ENCODE results near the gene AP2A2. TPM values are rescaled to one million over a fixed set of nuclear protein-coding genes. Genes with fewer than 3 reads are reported as not detected.

Gene AP2A2
- total RNA-seq, 1 donor from 2014 or later = 92.0 TPM

DNA sequence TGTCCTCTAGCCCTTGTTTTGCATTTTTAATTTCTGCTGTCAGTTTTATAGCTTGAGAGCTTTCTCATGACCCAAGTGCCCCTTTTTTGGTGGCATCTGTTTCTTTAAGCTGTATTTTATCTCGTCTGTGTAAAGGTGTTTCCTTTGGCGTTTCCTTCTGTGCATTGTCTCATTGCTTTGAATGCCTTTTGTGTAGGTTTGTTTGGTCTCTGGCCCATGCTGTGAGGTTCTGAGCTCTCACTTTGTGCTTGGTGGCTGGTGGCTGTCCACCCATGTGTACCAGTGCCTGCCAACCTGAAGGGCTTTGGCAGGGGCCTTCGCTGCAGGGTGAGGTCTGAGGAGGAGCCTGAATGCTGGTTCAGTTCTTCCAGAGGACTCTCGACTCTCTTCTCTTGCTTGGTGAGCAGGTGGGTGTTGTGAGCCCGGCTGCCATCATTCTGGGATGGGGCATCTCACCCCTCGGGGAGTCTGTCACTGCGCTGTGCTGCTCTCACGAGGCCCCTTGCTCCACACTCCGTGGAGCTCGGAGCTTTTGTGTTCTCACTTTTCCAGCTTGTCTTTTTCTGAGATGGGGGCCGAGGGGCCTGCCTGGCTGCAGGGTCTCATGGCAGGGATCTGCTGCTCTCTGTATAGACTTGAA is 14.9 kb downstream of the AP2A2 start:
- intact Hi-C loops (cut with DNase I) = no loop called here
- H3K4me3 ChIP-seq = no peak overlapping the region
- H3K9me3 ChIP-seq = no peaks in the 10 kb centered on the region
- peak overlapping the region; percentile 11 for H3K27ac ChIP-seq
- TF ChIP-seq, protein P1, sequence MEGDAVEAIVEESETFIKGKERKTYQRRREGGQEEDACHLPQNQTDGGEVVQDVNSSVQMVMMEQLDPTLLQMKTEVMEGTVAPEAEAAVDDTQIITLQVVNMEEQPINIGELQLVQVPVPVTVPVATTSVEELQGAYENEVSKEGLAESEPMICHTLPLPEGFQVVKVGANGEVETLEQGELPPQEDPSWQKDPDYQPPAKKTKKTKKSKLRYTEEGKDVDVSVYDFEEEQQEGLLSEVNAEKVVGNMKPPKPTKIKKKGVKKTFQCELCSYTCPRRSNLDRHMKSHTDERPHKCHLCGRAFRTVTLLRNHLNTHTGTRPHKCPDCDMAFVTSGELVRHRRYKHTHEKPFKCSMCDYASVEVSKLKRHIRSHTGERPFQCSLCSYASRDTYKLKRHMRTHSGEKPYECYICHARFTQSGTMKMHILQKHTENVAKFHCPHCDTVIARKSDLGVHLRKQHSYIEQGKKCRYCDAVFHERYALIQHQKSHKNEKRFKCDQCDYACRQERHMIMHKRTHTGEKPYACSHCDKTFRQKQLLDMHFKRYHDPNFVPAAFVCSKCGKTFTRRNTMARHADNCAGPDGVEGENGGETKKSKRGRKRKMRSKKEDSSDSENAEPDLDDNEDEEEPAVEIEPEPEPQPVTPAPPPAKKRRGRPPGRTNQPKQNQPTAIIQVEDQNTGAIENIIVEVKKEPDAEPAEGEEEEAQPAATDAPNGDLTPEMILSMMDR (IDR thresholded peaks at IDR 0.05) = no peak
- H3K27me3 ChIP-seq = no peaks in the 10 kb centered on the region
- peaks cover 7% of the 10 kb centered on the region for H3K36me3 ChIP-seq
- ATAC-seq (peak; percentile 53), DNase-seq (no peak)
- peaks cover 51% of the 10 kb centered on the region for H3K4me1 ChIP-seq

DNA sequence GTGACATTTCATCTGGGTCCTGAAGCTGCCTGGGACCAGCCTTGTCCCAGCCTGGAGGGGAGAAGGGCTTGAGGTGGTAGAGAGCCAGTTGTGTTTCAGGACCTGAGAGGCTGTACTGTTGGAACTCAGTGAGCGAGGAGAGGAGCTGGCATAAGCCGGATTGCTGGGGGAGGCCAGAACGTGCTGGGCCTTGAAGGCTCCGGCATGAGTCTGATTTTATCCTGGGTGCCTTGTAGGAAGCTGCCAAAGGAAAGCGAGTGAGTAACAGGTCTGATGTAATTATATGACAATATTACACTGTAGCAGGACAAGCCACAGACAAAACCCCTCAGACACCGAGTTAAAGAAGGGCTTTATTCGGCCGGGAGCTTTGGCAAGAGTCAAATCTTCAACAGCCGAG is 17.2 kb downstream of the AP2A2 start:
- Histone ChIP-seq H3K4me1 (peaks cover 42% of the 10 kb centered on the region), H3K4me3 (no peak overlapping the region), H3K9me3 (no peaks in the 10 kb centered on the region), H3K27me3 (no peaks in the 10 kb centered on the region), H3K36me3 (peaks cover 17% of the 10 kb centered on the region), H3K27ac (no peak overlapping the region)
- intact Hi-C loops (cut with DNase I) = no loop called here
- DNase-seq (no peak), ATAC-seq (peak; percentile 58)
- TF ChIP-seq, protein P1 (IDR thresholded peaks at IDR 0.05) = no peak

DNA sequence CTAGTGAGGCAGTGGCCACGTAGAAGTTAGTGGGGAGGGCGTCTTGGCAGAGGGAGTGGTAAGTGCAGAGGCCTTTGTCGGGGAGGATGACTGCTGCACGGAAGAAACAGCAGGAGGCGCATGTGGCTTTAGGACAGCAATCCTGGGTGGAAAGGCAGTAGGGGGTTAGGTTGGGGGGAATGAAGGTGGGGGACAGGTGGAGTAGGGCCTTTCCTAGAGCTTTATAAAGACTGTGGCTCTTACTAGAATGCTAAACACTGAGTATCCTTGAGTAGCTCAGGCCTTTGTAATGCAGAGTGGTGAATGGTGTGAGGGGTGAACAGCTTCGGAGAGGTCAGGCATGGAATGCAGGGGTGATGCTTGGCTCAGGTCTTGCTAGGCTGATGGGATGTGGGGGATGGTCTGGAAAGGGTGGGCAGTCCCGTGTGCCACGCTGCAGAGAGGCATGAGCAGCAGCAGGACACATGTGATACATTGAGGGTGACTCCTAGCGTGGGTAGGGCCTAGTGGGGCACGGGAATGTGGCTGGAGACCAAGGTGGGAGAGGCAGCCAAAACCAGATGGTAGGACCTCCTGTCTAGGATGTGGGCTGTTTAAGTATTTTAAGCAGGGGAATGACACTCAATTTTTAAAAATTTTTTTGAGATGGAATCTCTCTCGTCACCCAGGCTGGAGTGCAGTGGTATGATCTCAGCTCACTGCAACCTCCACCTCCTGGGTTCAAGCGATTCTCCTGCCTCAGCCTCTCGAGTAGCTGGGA is 19.2 kb downstream of the AP2A2 start:
- Histone ChIP-seq H3K27ac (no peak overlapping the region), H3K27me3 (no peaks in the 10 kb centered on the region), H3K4me3 (no peak overlapping the region), H3K9me3 (no peaks in the 10 kb centered on the region), H3K36me3 (peaks cover 17% of the 10 kb centered on the region), H3K4me1 (peaks cover 38% of the 10 kb centered on the region)
- intact Hi-C loops (cut with DNase I) = no loop called here
- peak; percentile 48 for ATAC-seq
- no peak for DNase-seq
- TF ChIP-seq, protein P1 (IDR thresholded peaks at IDR 0.05) = no peak

DNA sequence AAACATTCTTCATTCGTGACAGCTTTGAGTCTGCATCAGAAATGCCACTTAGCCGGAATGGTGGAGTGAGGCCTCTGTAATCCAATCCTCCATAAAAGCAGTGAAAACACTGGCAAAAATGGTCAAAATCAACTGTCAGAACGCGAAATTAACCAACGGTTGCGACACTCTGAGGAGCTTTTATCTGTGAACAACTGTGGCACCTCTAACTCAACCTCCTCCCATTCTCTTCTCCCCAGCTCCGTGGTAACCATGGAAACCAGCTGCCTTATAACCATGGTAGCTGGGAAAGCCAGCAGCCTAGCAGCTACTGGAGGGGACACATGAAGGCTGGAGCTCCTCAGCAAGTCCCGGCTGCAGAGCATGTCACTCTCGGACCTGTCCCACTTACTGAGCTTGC is 20.3 kb downstream of the AP2A2 start:
- H3K4me3 ChIP-seq = no peak overlapping the region
- intact Hi-C loops (cut with DNase I) = no loop called here
- H3K27ac ChIP-seq = no peak overlapping the region
- DNase-seq = no peak
- TF ChIP-seq, protein P1 (IDR thresholded peaks at IDR 0.05) = no peak
- H3K27me3 ChIP-seq = no peaks in the 10 kb centered on the region
- no peaks in the 10 kb centered on the region for H3K9me3 ChIP-seq
- H3K4me1 ChIP-seq = peaks cover 28% of the 10 kb centered on the region
- H3K36me3 ChIP-seq = peaks cover 17% of the 10 kb centered on the region
- ATAC-seq = no peak

DNA sequence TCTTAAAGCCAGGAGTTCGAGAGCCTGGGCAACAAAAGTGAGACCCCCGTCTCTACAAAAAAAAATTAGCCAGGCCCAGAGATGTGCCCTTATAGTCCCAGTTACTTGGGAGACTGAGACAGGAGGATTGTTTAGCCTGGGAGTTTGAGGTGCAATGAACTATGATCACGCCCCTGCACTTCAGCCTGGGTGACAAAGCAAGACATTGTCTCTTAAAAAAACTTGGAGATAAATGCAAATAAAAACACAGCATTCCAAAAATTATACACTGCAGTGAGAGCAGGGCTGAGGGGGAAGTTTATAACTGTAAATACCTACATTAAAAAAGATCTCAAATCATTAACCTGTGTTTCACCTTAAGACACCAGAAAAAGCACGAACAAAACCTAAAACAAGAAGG is 22.1 kb downstream of the AP2A2 start:
- Histone ChIP-seq H3K27me3 (no peaks in the 10 kb centered on the region), H3K9me3 (no peaks in the 10 kb centered on the region), H3K4me1 (peaks cover 11% of the 10 kb centered on the region), H3K4me3 (no peak overlapping the region), H3K36me3 (peaks cover 17% of the 10 kb centered on the region), H3K27ac (no peak overlapping the region)
- intact Hi-C loops (cut with DNase I) = no loop called here
- TF ChIP-seq, protein P1 (IDR thresholded peaks at IDR 0.05) = no peak
- ATAC-seq = no peak
- DNase-seq = no peak
